Sigmoid colon (tissue), 7 donors: ENCODE data around the gene FNTB. TPM values are rescaled to one million over a fixed set of nuclear protein-coding genes. Genes with fewer than 3 reads are reported as not detected.

Source experiments
- DNase-seq: peaks from one replicate; pipeline ENCODE4 v3.0.0-alpha.2; 2019
- H3K27ac ChIP-seq, 4 donors: fragments of 200-600 bp; sonication (generic); one replicate each; pipeline ENCODE4 v1.5.1; 2016 to 2019; ENCODE audit warnings: mild to moderate bottlenecking in 1 of 4
- H3K27me3 ChIP-seq, 3 donors: fragments of 200-600 bp; sonication (generic); one replicate each; pipeline ENCODE4 v1.5.1; 2019; ENCODE audit warnings: mild to moderate bottlenecking in 1 of 3
- H3K36me3 ChIP-seq, 4 donors: fragments of 200-600 bp; sonication (generic); one replicate each; pipeline ENCODE4 v1.5.1; 2016 to 2019
- H3K4me1 ChIP-seq, 4 donors: fragments of 200-600 bp; sonication (generic); one replicate each; pipeline ENCODE4 v1.5.1; 2017 to 2019
- H3K4me3 ChIP-seq, 4 donors: fragments of 200-600 bp; sonication (generic); one replicate each; pipeline ENCODE4 v1.5.1; 2017 to 2019; ENCODE audit warnings: mild to moderate bottlenecking in 2 of 4, moderate library complexity in 1 of 4
- H3K9me3 ChIP-seq, 4 donors: fragments of 200-600 bp in 3 of 4; sonication (generic) in 3 of 4; one replicate each; pipeline versions ENCODE4 v1.5.1 to v1.6.1; 2013 to 2019
- EP300 ChIP-seq, 4 donors: sonication (generic); formaldehyde crosslinking; IDR thresholded peaks; one replicate each; pipeline ENCODE4 v1.6.1; 2017; ENCODE audit warnings: antibody characterized with exemption in 4 of 4
- POLR2A ChIP-seq, 2 donors: fragments of 450-650 bp; IDR thresholded peaks; one replicate each; pipeline ENCODE4 v1.6.1; 2016; ENCODE audit warnings: antibody characterized with exemption in 2 of 2, mild to moderate bottlenecking in 2 of 2, moderate library complexity in 2 of 2
- POLR2AphosphoS5 ChIP-seq, 4 donors: sonication (generic); formaldehyde crosslinking; IDR thresholded peaks; one replicate each; pipeline ENCODE4 v1.6.1; 2017; ENCODE audit warnings: antibody characterized with exemption in 4 of 4
- WGBS, 2 donors: extraction: QIAGEN DNeasy Blood & Tissue Kit; methylation state at CpG; one replicate each; pipeline ENCODE4 v1.1.7; 2013; 5-methylcytosine and 5-hydroxymethylcytosine counted together
- intact Hi-C: fragments of 100-400 bp; cut with DNase I; formaldehyde crosslinking; loops from one replicate; pipeline ENCODE4 v1.15.1; 2023
- polyA plus RNA-seq, 3 donors: library from polyadenylated mRNA; stranded (reverse); fragments of 200-250 nt; gene quantifications; one replicate each; pipeline ENCODE4 v1.2.3, GENCODE V29; 2013
- total RNA-seq, 4 donors: library from RNA; depleted of rRNA; stranded (reverse); fragments of >200 nt; gene quantifications; one replicate each; pipeline ENCODE4 v1.1.0, GENCODE V29; 2016
- TF ChIP-seq, protein P1 (sequence below), 4 experiments: fragments of 450-650 bp in 3 of 4; fragments of 200-600 bp in 1 of 4; IDR thresholded peaks; one replicate each; pipeline ENCODE4 v1.5.1; 2016 to 2019; ENCODE audit warnings: antibody characterized with exemption in 4 of 4, mild to moderate bottlenecking in 3 of 4, moderate library complexity in 2 of 4
- donor health status: healthy with polysubstance abuse.
- donor health status: Bipolar disorder and iron deficiency.
- donor health status: healthy.

FNTB gene
- total and polyA plus RNA-seq, 7 donors, result 6.9 to 13.0 (median 10.7) TPM

- H3K4me3 ChIP-seq, result no peak overlapping the region
- peaks cover 0 to 26% (median 19%) of the 10 kb centered on the region in 4 donors for H3K4me1 ChIP-seq
- intact Hi-C loops, result loop anchor here (5.0 to 10.0 kb wide), 2 partner anchors 190 to 308 kb away; partner anchors contain the start of genes CHURC1 and FUT8
- no peaks in the 10 kb centered on the region for H3K36me3 ChIP-seq
- WGBS, 2 donors, result 21 to 72% methylated on average over 3 of the region's 3 CpGs
- H3K27me3 ChIP-seq, result no peaks in the 10 kb centered on the region
- no peaks in the 10 kb centered on the region for H3K9me3 ChIP-seq
- no peak for DNase-seq
- no peak overlapping the region for H3K27ac ChIP-seq
- TF ChIP-seq POLR2A (IDR thresholded peaks at IDR 0.05) (no peak), EP300 (IDR thresholded peaks at IDR 0.05) (no peak)
- TF ChIP-seq, protein P1, sequence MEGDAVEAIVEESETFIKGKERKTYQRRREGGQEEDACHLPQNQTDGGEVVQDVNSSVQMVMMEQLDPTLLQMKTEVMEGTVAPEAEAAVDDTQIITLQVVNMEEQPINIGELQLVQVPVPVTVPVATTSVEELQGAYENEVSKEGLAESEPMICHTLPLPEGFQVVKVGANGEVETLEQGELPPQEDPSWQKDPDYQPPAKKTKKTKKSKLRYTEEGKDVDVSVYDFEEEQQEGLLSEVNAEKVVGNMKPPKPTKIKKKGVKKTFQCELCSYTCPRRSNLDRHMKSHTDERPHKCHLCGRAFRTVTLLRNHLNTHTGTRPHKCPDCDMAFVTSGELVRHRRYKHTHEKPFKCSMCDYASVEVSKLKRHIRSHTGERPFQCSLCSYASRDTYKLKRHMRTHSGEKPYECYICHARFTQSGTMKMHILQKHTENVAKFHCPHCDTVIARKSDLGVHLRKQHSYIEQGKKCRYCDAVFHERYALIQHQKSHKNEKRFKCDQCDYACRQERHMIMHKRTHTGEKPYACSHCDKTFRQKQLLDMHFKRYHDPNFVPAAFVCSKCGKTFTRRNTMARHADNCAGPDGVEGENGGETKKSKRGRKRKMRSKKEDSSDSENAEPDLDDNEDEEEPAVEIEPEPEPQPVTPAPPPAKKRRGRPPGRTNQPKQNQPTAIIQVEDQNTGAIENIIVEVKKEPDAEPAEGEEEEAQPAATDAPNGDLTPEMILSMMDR (IDR thresholded peaks at IDR 0.05), result no peak
These were observed 118.1 kb downstream of the FNTB start for GRCh38 chr14:65104791-65105190.

GRCh38 chr14:65106316-65106715 is 119.6 kb downstream of the FNTB start:
- H3K36me3 ChIP-seq, result no peaks in the 10 kb centered on the region
- H3K27me3 ChIP-seq, result no peaks in the 10 kb centered on the region
- TF ChIP-seq POLR2A (IDR thresholded peaks at IDR 0.05) (no peak), EP300 (IDR thresholded peaks at IDR 0.05) (no peak), POLR2AphosphoS5 (IDR thresholded peaks at IDR 0.05) (no peak)
- TF ChIP-seq, protein P1 (IDR thresholded peaks at IDR 0.05), result no peak
- intact Hi-C loops, result loop anchor here (10.0 kb wide), 1 partner anchor 192 kb away; the partner anchor contains the start of gene CHURC1
- WGBS, 2 donors, result 97% methylated on average over 4 of the region's 4 CpGs
- no peaks in the 10 kb centered on the region for H3K9me3 ChIP-seq
- H3K4me3 ChIP-seq, result no peak overlapping the region
- no peak for DNase-seq
- peaks cover 0 to 11% (median 4%) of the 10 kb centered on the region in 4 donors for H3K4me1 ChIP-seq
- no peak overlapping the region for H3K27ac ChIP-seq

DNA sequence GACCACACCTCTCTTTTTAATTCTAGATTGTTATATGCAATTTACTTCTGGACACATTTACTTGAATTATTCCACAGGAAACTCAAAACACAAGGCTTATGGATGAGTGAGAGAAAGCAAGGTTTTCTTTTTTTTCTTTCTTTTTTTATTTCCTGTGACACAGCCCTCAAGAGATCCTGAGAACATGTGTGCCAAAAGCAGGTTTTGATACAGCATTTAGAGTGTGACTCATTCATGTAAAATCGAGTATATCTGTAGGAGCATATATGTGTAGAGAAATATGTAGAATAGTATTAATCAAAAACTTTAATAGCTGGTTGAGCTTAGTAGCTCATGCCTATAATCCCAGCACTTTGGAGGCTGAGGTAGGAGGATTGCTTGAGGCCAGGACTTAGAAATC is 120.0 kb downstream of the FNTB start:
- DNase-seq, result no peak
- intact Hi-C loops, result loop anchor here (10.0 kb wide), 1 partner anchor 192 kb away; the partner anchor contains the start of gene CHURC1
- H3K9me3 ChIP-seq, result no peaks in the 10 kb centered on the region
- H3K27me3 ChIP-seq, result no peaks in the 10 kb centered on the region
- no peaks in the 10 kb centered on the region for H3K36me3 ChIP-seq
- H3K27ac ChIP-seq, result no peak overlapping the region
- WGBS, 2 donors, result 56 to 62% methylated on average over 1 of the region's 1 CpG
- no peak overlapping the region for H3K4me3 ChIP-seq
- H3K4me1 ChIP-seq, result peaks cover 0 to 7% (median 2%) of the 10 kb centered on the region in 4 donors
- TF ChIP-seq POLR2AphosphoS5 (IDR thresholded peaks at IDR 0.05), result no peak
- no peak for TF ChIP-seq POLR2A (IDR thresholded peaks at IDR 0.05)
- TF ChIP-seq, protein P1 (IDR thresholded peaks at IDR 0.05), result no peak
- TF ChIP-seq EP300 (IDR thresholded peaks at IDR 0.05), result no peak

DNA sequence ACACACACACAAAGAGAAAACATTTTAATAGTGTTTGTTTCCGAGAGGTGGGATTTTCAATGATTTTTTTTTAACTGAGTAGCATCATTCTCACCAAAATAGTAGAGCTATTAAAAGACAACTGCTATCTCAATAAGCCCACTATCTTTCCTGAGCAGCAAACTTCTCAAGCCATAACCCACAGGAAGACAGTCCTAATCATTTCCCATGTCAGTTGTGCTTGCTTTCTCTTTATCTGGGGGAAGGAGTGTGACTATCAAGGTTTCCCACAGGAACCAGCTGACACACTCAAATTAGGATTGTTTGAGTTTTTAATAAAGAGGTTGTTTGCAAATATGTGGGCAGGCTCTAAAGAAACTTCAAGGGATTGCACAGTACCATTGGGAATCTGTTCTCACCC is 120.5 kb downstream of the FNTB start:
- TF ChIP-seq, protein P1 (IDR thresholded peaks at IDR 0.05), result no peak
- TF ChIP-seq POLR2AphosphoS5 (IDR thresholded peaks at IDR 0.05), result no peak
- no peak for TF ChIP-seq EP300 (IDR thresholded peaks at IDR 0.05)
- no peak for TF ChIP-seq POLR2A (IDR thresholded peaks at IDR 0.05)
- DNase-seq, result no peak
- Histone ChIP-seq H3K9me3 (no peaks in the 10 kb centered on the region), H3K27ac (no peak overlapping the region), H3K4me3 (no peak overlapping the region), H3K27me3 (no peaks in the 10 kb centered on the region), H3K4me1 (peaks cover 0 to 7% (median 2%) of the 10 kb centered on the region in 4 donors), H3K36me3 (no peaks in the 10 kb centered on the region)
- intact Hi-C loops, result loop anchor here (10.0 kb wide), 1 partner anchor 192 kb away; the partner anchor contains the start of gene CHURC1
- WGBS, 2 donors, result 75 to 86% methylated on average over 1 of the region's 1 CpG

GRCh38 chr14:65109357-65109756 is 122.7 kb downstream of the FNTB start:
- intact Hi-C loops, result loop anchor here (10.0 kb wide), 1 partner anchor 195 kb away; the partner anchor contains the start of gene CHURC1
- H3K4me1 ChIP-seq, result no peaks in the 10 kb centered on the region
- H3K9me3 ChIP-seq, result no peaks in the 10 kb centered on the region
- DNase-seq, result no peak
- no peak for TF ChIP-seq POLR2A (IDR thresholded peaks at IDR 0.05)
- no peak for TF ChIP-seq EP300 (IDR thresholded peaks at IDR 0.05)
- no peak for TF ChIP-seq POLR2AphosphoS5 (IDR thresholded peaks at IDR 0.05)
- TF ChIP-seq, protein P1 (IDR thresholded peaks at IDR 0.05), result no peak
- WGBS, 2 donors, result 89 to 90% methylated on average over 4 of the region's 4 CpGs
- H3K27me3 ChIP-seq, result no peaks in the 10 kb centered on the region
- no peak overlapping the region for H3K27ac ChIP-seq
- H3K36me3 ChIP-seq, result no peaks in the 10 kb centered on the region
- no peak overlapping the region for H3K4me3 ChIP-seq
